DND-41 (cell line): ENCODE measurements around the gene ZKSCAN5.

Source experiments
- EZH2 ChIP-seq: IDR thresholded peaks from 3 replicates; pipeline ENCODE4 v1.6.1; 2012; ENCODE audit warnings: borderline replicate concordance, low read depth, mild to moderate bottlenecking, moderate library complexity, low read length, inconsistent platforms; ENCODE audit not compliant: severe bottlenecking
- TF ChIP-seq, protein P1 (sequence below): IDR thresholded peaks from 2 replicates; pipeline ENCODE4 v1.5.1; 2012; ENCODE audit warnings: borderline replicate concordance, low read length, moderate library complexity, mild to moderate bottlenecking; ENCODE audit not compliant: poor library complexity, severe bottlenecking; ENCODE audit errors: extremely low read depth

DNA sequence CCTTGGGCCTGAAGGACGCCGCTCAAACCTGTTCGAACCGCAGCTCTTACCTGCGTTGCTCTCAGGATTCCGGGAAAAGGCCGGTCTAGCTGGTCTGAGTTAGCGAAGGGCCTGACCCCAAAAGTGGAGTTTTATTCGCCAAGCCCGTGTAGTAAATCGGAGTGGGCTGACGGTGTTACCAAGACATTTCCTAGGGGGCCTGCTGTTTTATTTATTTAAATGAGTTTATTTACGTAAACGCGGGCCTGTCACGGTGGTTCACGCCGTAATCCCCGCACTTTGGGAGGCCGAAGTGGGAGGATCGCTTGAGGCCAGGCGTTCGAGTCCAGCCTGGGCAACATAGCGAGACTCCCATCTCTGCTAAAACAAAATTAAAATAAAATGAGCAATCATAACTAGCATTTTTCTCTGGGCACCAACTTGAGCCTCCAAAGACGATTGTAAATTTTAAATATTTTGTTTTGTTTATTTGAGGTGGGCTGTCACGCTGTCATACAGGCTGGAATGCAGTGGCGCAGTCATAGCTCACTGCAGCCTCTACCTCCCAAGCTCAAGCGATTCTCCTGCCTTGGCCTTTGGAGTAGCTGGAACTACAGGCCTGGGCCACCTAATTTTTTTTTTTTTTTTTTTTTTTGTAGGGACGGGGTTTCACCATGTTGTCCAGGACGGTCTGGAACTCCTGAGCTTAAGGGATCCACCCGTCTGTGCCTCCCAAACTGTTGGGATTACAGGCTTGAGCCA, 54.9 kb downstream of the ZKSCAN5 start:
- TF ChIP-seq, protein P1, sequence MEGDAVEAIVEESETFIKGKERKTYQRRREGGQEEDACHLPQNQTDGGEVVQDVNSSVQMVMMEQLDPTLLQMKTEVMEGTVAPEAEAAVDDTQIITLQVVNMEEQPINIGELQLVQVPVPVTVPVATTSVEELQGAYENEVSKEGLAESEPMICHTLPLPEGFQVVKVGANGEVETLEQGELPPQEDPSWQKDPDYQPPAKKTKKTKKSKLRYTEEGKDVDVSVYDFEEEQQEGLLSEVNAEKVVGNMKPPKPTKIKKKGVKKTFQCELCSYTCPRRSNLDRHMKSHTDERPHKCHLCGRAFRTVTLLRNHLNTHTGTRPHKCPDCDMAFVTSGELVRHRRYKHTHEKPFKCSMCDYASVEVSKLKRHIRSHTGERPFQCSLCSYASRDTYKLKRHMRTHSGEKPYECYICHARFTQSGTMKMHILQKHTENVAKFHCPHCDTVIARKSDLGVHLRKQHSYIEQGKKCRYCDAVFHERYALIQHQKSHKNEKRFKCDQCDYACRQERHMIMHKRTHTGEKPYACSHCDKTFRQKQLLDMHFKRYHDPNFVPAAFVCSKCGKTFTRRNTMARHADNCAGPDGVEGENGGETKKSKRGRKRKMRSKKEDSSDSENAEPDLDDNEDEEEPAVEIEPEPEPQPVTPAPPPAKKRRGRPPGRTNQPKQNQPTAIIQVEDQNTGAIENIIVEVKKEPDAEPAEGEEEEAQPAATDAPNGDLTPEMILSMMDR: no peak
- TF ChIP-seq EZH2: no peak
